GM19193 (cell line): ENCODE results near the gene KHSRP.
A peak's percentile ranks its signal among the peaks of the same experiment; 100 is the strongest.

Experiments
- POLR2A ChIP-seq: IDR thresholded peaks from 4 replicates; pipeline ENCODE4 v1.6.1; 2011; ENCODE audit not compliant: insufficient read depth, insufficient read length; ENCODE audit errors: extremely low read depth

KHSRP gene

GRCh38 chr19:6413721-6414643 lies 10.6 kb downstream of the KHSRP start:
- TF ChIP-seq POLR2A = no peak

DNA sequence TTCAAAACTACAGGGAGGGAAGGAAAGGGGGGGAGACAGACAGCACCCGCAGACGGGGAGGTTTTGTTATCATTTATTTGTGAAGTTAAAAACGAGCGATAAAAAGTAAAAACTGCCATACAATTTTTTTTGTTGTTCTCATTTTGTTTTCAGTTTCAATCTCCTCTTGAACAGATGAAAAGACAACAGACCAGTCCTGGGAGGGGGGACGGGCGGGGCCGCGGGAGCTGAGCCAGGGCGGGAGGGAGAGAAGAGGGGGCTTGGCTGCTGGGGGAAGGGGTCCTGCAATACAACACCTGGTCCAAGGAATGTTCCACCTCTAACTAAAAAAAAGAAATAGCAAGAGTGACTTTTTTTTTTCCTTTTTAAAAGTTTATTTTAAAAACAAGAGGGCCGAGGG lies 11.3 kb downstream of the KHSRP start:
- TF ChIP-seq POLR2A = no peak

GRCh38 chr19:6412447-6413091 lies 12.0 kb downstream of the KHSRP start:
- TF ChIP-seq POLR2A = no peak

DNA sequence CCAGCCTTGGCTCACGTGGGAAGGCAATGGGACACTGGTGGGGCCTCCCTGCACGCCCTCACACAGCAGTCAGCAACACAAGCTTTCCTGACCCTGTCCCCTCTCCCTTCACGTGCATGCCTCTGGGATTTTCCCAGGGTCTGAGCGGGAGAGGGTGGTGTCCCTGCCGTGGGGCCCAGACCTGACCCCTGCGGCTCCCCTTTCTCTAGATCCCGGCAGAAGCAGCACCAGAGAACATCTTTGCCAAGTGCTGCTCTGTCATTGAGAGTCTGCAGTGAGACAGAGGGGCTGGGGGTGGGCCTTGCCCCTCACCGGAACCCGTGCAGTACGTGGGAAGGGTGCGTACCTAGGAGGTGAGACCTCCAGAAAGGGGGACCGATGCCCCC lies 12.6 kb downstream of the KHSRP start:
- TF ChIP-seq POLR2A = peak; percentile 3

GRCh38 chr19:6409346-6409745 lies 15.3 kb downstream of the KHSRP start:
- no peak for TF ChIP-seq POLR2A

DNA sequence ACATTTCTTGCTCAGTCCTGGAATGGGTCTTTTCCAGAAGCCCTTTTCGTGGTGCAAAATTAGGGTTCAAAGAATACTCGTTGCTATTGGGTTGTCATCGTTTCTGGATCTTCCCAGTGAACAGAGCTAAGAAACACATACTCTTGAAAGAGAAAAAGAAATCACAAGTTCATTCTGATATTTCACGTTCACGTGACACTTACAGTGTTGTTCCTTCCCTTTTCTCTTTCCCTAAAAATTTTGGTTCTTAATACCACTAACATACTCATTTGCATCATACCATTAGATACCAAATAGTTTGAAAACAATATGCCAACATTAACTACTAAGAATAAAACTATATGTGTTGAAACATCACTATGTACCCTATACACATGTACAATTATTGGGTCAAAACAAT lies 18.2 kb downstream of the KHSRP start:
- no peak for TF ChIP-seq POLR2A

DNA sequence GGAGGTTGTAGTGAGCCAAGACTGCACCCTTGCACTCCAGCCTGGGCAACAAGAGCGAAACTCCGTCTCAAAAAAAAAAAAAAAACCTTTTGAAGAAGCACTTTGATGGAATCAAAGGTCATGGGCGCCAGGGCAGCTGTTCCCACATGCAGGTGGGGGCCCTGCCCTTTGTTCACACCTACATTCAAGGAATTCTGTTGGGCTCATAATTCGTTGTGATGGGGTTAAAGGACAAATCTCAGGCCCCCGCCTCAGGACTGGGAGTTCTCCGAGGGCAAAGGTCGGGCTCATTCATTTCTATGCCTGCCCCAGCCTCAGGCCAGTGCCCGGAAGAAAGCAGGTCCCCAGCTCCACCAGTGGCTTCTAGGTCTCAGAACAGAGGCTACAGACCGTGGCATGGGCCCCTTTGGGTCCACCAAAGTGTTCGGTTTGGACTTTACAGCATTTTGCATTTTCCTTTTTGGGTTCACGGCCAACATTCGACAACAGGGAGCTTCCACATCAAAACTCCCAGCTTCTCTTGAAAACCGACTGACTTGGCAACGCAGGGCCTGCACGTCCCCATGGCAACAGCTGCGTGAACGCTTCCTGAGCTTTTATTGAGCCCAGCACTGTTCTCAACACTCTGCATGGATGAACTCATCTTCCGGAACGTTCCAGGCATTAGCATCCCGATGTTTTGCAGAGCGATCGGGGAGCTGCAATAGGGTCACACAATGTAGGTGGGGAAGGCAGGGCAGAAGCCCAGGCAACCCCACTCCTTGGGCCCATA lies 21.6 kb downstream of the KHSRP start:
- no peak for TF ChIP-seq POLR2A

DNA sequence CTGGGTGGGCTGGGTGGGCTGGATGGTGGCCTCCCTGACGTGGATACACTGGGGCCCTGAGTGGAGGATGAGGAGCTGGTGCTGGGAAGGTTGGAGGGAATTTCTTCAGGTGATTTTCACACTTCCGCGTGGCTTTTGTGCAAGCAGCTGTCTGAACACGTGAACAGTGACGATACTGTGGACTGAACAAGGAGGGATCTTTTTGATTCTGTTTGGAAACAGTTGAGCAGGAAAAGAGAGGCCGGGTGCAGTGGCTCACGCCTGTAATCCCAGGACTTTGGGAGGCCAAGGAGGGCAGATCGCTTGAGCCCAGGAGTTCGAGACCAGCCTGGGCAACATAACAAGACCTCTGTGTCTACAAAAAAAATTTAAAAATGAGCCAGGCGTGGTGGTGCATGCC lies 22.6 kb downstream of the KHSRP start:
- no peak for TF ChIP-seq POLR2A

- no peak for TF ChIP-seq POLR2A
These were observed 28.3 kb downstream of the KHSRP start for GRCh38 chr19:6396305-6396704.

GRCh38 chr19:6394831-6395230 lies 29.8 kb downstream of the KHSRP start:
- no peak for TF ChIP-seq POLR2A

GRCh38 chr19:6393983-6394412 lies 30.6 kb downstream of the KHSRP start:
- TF ChIP-seq POLR2A = no peak

GRCh38 chr19:6393074-6393982 lies 31.3 kb downstream of the KHSRP start, which contains the start of gene GTF2F1:
Gene GTF2F1 (minus strand): TSS chr19:6393164. CDS start chr19:6392995, 169 bp downstream.
- peak; percentile 51 for TF ChIP-seq POLR2A

GRCh38 chr19:6392221-6393073 lies 32.2 kb downstream of the KHSRP start:
- no peak for TF ChIP-seq POLR2A

DNA sequence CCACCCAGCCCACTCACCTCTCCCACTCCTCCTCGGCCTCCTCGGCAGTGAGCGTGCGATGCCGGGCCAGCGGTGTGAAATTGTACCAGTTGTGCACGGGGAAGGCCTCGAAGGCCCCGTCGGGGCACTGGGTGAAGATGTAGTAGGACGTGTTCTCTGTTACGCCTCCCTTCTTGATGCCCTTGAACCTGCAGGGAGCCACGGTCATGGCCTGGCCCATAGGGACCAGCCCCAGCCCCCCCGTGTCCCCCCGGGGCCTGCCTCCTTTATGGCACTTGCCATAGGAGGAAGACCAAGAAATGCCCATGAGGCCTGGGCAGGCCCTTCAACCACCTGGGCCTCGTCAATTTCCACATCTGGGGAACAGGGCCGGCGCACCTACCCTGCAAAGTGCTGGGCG lies 37.2 kb downstream of the KHSRP start:
- no peak for TF ChIP-seq POLR2A

- no peak for TF ChIP-seq POLR2A
These were observed 40.2 kb downstream of the KHSRP start for GRCh38 chr19:6384381-6384780.
